GM23338 (cell line): ENCODE results near the gene TSPAN10. TPM values are rescaled to one million over a fixed set of nuclear protein-coding genes. Genes with fewer than 3 reads are reported as not detected.

ENCODE experiments used
- ATAC-seq: fragments of 200-7000 bp; cut with Tn5 transposase; 3 replicates; pipeline ENCODE4 v1.9.1; 2020
- DNase-seq: peaks from one replicate; pipeline ENCODE4 v3.0.0-alpha.2; 2015; ENCODE audit warnings: low spot score
- H2AFZ ChIP-seq: fragments of 200-600 bp; sonication (generic); 2 replicates; pipeline ENCODE4 v1.8.0; 2016; ENCODE audit warnings: antibody characterized with exemption, mild to moderate bottlenecking, moderate library complexity
- H3F3A ChIP-seq: fragments of 200-600 bp; sonication (generic); replicated peaks from 2 replicates; pipeline ENCODE4 v1.8.0; 2017; ENCODE audit warnings: antibody characterized with exemption, mixed run types, low read depth
- H3K27ac ChIP-seq: fragments of 200-600 bp; sonication (generic); 2 replicates; pipeline ENCODE4 v1.6.1; 2016; ENCODE audit warnings: low read depth
- H3K27me3 ChIP-seq: fragments of 200-600 bp; sonication (generic); 2 replicates; pipeline ENCODE4 v1.8.0; 2016; ENCODE audit warnings: mild to moderate bottlenecking, mixed run types, moderate library complexity; ENCODE audit not compliant: insufficient read depth
- H3K36me3 ChIP-seq: fragments of 200-600 bp; sonication (generic); 2 replicates; pipeline ENCODE4 v1.8.0; 2016; ENCODE audit warnings: mild to moderate bottlenecking; ENCODE audit not compliant: insufficient read depth
- H3K4me1 ChIP-seq: fragments of 200-600 bp; sonication (generic); 2 replicates; pipeline ENCODE4 v1.8.0; 2016; ENCODE audit warnings: mild to moderate bottlenecking, moderate library complexity; ENCODE audit not compliant: insufficient read depth
- H3K4me2 ChIP-seq: fragments of 200-600 bp; sonication (generic); 2 replicates; pipeline ENCODE4 v1.7.1; 2017; ENCODE audit warnings: mixed run types
- H3K4me3 ChIP-seq: fragments of 200-600 bp; sonication (generic); 2 replicates; pipeline ENCODE4 v1.6.1; 2016; ENCODE audit warnings: mixed run types
- H3K79me2 ChIP-seq: fragments of 200-600 bp; sonication (generic); replicated peaks from 2 replicates; pipeline ENCODE4 v1.8.0; 2017; ENCODE audit warnings: mild to moderate bottlenecking; ENCODE audit not compliant: insufficient read depth
- H3K9me2 ChIP-seq: fragments of 200-600 bp; sonication (generic); 2 replicates; pipeline ENCODE4 v1.8.0; 2017; ENCODE audit not compliant: insufficient read depth
- H4K20me1 ChIP-seq: fragments of 200-600 bp; sonication (generic); replicated peaks from 2 replicates; pipeline ENCODE4 v1.8.0; 2017; ENCODE audit warnings: mild to moderate bottlenecking; ENCODE audit not compliant: insufficient read depth
- H3K27ac Mint-ChIP-seq: 2 replicates; pipeline ENCODE4 v1.8.0; 2020; ENCODE audit warnings: inconsistent platforms, mild to moderate bottlenecking, moderate library complexity, mixed read lengths
- H3K27me3 Mint-ChIP-seq: 3 replicates; pipeline ENCODE4 v1.8.0; 2022; ENCODE audit warnings: low read depth, mild to moderate bottlenecking, moderate library complexity, mixed read lengths, inconsistent platforms; ENCODE audit not compliant: insufficient read depth, poor library complexity
- H3K36me3 Mint-ChIP-seq: 3 replicates; pipeline ENCODE4 v1.8.0; 2021; ENCODE audit warnings: low read depth, mild to moderate bottlenecking, inconsistent platforms, moderate library complexity, mixed read lengths
- H3K4me1 Mint-ChIP-seq: 3 replicates; pipeline ENCODE4 v1.8.0; 2020; ENCODE audit warnings: mild to moderate bottlenecking, inconsistent platforms, mixed read lengths
- H3K4me3 Mint-ChIP-seq: 3 replicates; pipeline ENCODE4 v1.8.0; 2021; ENCODE audit warnings: moderate library complexity, mild to moderate bottlenecking, inconsistent platforms, mixed read lengths
- H3K9me3 Mint-ChIP-seq: 3 replicates; pipeline ENCODE4 v1.8.0; 2020; ENCODE audit warnings: moderate library complexity, mild to moderate bottlenecking, inconsistent platforms, mixed read lengths
- EZH2 ChIP-seq: fragments of 200-600 bp; sonication (generic); IDR thresholded peaks from one replicate; pipeline ENCODE4 v1.8.0; 2017; ENCODE audit warnings: antibody characterized with exemption, mild to moderate bottlenecking, low read depth; ENCODE audit not compliant: unreplicated experiment
- JUNB ChIP-seq: IDR thresholded peaks from one replicate; pipeline ENCODE4 v1.6.1; 2016; ENCODE audit warnings: antibody characterized with exemption; ENCODE audit not compliant: unreplicated experiment
- NANOG ChIP-seq: IDR thresholded peaks from 2 replicates; pipeline ENCODE4 v1.6.1; 2016; ENCODE audit warnings: antibody characterized with exemption, borderline replicate concordance
- POLR2AphosphoS5 ChIP-seq: IDR thresholded peaks from 2 replicates; pipeline ENCODE4 v1.6.1; 2016; ENCODE audit warnings: antibody characterized with exemption, low read depth
- STAT1 ChIP-seq: IDR thresholded peaks from one replicate; pipeline ENCODE4 v1.6.1; 2016; ENCODE audit warnings: antibody characterized with exemption; ENCODE audit not compliant: unreplicated experiment
- ZNF114 ChIP-seq: fragments of 250-450 bp; sonication (Bioruptor Pico); IDR thresholded peaks from 2 replicates; pipeline ENCODE4 v1.5.0; 2020; ENCODE audit warnings: mild to moderate bottlenecking, moderate library complexity
- ZNF331 ChIP-seq: fragments of 250-450 bp; sonication (Bioruptor Pico); IDR thresholded peaks from 2 replicates; pipeline ENCODE4 v1.5.0; 2020; ENCODE audit warnings: low read depth, mild to moderate bottlenecking, moderate library complexity
- polyA plus RNA-seq: library from polyadenylated mRNA; unstranded; fragments of >200 nt; fragmentation: Nextera tagmentation; extraction: Ambion mirVana; gene quantifications from 2 replicates; pipeline ENCODE4 v1.2.1, GENCODE V29; 2016
- total RNA-seq: library from RNA; depleted of rRNA; stranded (reverse); fragments of >200 nt; shearing (Covaris generic); gene quantifications from 2 replicates; pipeline ENCODE4 v1.2.3, GENCODE V29; 2014
- TF ChIP-seq, protein P1 (sequence below): IDR thresholded peaks from one replicate; pipeline ENCODE4 v1.6.1; 2018; ENCODE audit warnings: antibody characterized with exemption; ENCODE audit not compliant: unreplicated experiment
- TF ChIP-seq, protein P2 (sequence below), 2 experiments: fragments of 200-600 bp in 1 of 2; sonication (generic) in 1 of 2; conservative IDR thresholded peaks; 2 replicates each; pipeline versions ENCODE4 v1.5.1 to v1.6.1; 2016 to 2017; ENCODE audit warnings: antibody characterized with exemption in 2 of 2, low read depth in 2 of 2, mild to moderate bottlenecking in 2 of 2, moderate library complexity in 1 of 2
- TF ChIP-seq, protein P3 (sequence below): IDR thresholded peaks from 2 replicates; pipeline ENCODE4 v1.6.1; 2016; ENCODE audit warnings: antibody characterized with exemption

TSPAN10 gene
- total and polyA plus RNA-seq, 2 experiments from 2014 or later = 0.66 to 1.2 TPM

DNA sequence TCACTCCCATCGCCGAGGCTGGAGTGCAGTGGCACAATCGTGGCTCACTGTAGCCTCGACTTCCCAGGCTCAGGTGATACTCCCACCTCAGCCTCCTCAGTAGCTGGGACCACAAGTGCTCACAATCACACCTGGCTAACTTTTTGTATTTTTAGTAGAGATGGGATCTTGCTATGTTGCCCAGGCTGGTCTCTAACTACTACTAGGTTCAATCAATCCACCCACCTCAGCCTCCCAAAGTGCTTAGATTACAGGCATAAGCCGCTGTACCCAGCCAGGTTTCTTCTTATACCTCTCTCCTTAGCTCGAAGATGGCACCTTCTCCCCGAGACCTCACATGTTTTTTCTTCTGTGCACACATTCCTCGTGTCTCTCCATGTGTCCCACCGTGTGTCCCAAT is 3.0 kb downstream of the TSPAN10 start:
- Histone ChIP-seq H4K20me1 (peaks cover 13% of the 10 kb centered on the region), H3F3A (peaks cover 10% of the 10 kb centered on the region; the same call in 1 of the 2 replicates), H3K4me3 (no peak overlapping the region), H3K27me3 (no peaks in the 10 kb centered on the region), H3K4me1 (peaks cover 7% of the 10 kb centered on the region), H3K4me2 (no peak overlapping the region), H3K79me2 (peaks cover 16% of the 10 kb centered on the region), H2AFZ (no peak overlapping the region), H3K27ac (no peak overlapping the region), H3K36me3 (no peaks in the 10 kb centered on the region), H3K9me2 (no peaks in the 10 kb centered on the region)
- Mint-ChIP-seq H3K27me3 (no peaks in the 10 kb centered on the region), H3K4me3 (no peak overlapping the region), H3K9me3 (no peaks in the 10 kb centered on the region; the same call in 1 of the 3 replicates), H3K27ac (no peak overlapping the region), H3K4me1 (peaks cover 9% of the 10 kb centered on the region), H3K36me3 (peaks cover 8% of the 10 kb centered on the region; the same call in 1 of the 3 replicates)
- TF ChIP-seq STAT1 = no peak
- TF ChIP-seq JUNB = no peak
- TF ChIP-seq, protein P1, sequence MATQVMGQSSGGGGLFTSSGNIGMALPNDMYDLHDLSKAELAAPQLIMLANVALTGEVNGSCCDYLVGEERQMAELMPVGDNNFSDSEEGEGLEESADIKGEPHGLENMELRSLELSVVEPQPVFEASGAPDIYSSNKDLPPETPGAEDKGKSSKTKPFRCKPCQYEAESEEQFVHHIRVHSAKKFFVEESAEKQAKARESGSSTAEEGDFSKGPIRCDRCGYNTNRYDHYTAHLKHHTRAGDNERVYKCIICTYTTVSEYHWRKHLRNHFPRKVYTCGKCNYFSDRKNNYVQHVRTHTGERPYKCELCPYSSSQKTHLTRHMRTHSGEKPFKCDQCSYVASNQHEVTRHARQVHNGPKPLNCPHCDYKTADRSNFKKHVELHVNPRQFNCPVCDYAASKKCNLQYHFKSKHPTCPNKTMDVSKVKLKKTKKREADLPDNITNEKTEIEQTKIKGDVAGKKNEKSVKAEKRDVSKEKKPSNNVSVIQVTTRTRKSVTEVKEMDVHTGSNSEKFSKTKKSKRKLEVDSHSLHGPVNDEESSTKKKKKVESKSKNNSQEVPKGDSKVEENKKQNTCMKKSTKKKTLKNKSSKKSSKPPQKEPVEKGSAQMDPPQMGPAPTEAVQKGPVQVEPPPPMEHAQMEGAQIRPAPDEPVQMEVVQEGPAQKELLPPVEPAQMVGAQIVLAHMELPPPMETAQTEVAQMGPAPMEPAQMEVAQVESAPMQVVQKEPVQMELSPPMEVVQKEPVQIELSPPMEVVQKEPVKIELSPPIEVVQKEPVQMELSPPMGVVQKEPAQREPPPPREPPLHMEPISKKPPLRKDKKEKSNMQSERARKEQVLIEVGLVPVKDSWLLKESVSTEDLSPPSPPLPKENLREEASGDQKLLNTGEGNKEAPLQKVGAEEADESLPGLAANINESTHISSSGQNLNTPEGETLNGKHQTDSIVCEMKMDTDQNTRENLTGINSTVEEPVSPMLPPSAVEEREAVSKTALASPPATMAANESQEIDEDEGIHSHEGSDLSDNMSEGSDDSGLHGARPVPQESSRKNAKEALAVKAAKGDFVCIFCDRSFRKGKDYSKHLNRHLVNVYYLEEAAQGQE = no peak
- TF ChIP-seq, protein P2, sequence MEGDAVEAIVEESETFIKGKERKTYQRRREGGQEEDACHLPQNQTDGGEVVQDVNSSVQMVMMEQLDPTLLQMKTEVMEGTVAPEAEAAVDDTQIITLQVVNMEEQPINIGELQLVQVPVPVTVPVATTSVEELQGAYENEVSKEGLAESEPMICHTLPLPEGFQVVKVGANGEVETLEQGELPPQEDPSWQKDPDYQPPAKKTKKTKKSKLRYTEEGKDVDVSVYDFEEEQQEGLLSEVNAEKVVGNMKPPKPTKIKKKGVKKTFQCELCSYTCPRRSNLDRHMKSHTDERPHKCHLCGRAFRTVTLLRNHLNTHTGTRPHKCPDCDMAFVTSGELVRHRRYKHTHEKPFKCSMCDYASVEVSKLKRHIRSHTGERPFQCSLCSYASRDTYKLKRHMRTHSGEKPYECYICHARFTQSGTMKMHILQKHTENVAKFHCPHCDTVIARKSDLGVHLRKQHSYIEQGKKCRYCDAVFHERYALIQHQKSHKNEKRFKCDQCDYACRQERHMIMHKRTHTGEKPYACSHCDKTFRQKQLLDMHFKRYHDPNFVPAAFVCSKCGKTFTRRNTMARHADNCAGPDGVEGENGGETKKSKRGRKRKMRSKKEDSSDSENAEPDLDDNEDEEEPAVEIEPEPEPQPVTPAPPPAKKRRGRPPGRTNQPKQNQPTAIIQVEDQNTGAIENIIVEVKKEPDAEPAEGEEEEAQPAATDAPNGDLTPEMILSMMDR (conservative IDR thresholded peaks at IDR 0.05; ENCODE audit: low read depth in 2 of 2) = no peak
- TF ChIP-seq, protein P3, sequence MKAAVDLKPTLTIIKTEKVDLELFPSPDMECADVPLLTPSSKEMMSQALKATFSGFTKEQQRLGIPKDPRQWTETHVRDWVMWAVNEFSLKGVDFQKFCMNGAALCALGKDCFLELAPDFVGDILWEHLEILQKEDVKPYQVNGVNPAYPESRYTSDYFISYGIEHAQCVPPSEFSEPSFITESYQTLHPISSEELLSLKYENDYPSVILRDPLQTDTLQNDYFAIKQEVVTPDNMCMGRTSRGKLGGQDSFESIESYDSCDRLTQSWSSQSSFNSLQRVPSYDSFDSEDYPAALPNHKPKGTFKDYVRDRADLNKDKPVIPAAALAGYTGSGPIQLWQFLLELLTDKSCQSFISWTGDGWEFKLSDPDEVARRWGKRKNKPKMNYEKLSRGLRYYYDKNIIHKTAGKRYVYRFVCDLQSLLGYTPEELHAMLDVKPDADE = no peak
- TF ChIP-seq POLR2AphosphoS5 = no peak
- no peak for TF ChIP-seq NANOG
- TF ChIP-seq ZNF331 (CRISPR knock-in tag) = no peak
- ATAC-seq (no peak), DNase-seq (no peak)

DNA sequence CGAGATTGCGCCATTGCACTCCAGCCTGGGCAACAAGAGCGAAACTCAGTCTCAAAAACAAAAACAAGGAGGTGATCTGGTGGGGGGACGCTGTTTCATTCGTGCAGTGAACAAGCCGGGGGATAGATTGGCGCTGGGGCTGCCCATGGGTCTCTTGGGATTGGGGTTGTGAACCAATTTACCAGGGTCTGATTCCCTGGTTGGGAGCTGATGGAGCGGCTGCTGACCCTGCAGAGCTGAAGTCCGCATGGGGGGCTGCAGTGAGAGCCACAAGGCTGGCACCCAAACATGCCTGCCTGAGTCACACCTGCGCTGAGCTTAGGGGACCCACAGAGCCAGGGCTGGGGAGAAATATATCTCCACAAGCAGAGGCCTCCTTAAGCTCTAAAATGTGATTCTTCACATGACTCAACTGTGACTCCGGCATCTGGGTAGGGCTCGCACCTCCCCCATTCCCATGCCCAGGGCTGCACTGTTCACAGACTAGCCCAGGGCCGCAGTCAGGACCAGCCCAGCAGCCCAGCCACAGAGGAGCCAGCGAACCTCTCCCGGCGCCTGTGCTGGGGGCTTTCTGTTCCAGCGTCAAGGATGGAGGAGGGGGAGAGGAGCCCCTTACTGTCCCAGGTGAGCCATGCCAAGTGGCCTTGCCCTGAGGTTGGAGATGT is 5.0 kb downstream of the TSPAN10 start:
- no peaks in the 10 kb centered on the region; the same call in 1 of the 3 replicates for H3K9me3 Mint-ChIP-seq
- H2AFZ ChIP-seq = no peak overlapping the region
- H3K4me3 ChIP-seq = no peak overlapping the region
- no peaks in the 10 kb centered on the region for H3K4me1 Mint-ChIP-seq
- peak; percentile 45; the same call in 2 of the 3 replicates for ATAC-seq
- H3K79me2 ChIP-seq = no peaks in the 10 kb centered on the region
- H3K9me2 ChIP-seq = no peaks in the 10 kb centered on the region
- H3K36me3 ChIP-seq = no peaks in the 10 kb centered on the region
- H4K20me1 ChIP-seq = no peaks in the 10 kb centered on the region
- no peaks in the 10 kb centered on the region for H3K36me3 Mint-ChIP-seq
- H3K27me3 ChIP-seq = peaks cover 5% of the 10 kb centered on the region
- DNase-seq = no peak
- peaks cover under 1% of the 10 kb centered on the region; the same call in 1 of the 2 replicates for H3K4me1 ChIP-seq
- H3K27ac ChIP-seq = no peak overlapping the region
- H3F3A ChIP-seq = peaks cover 11% of the 10 kb centered on the region
- H3K27ac Mint-ChIP-seq = no peak overlapping the region; the same call in 1 of the 2 replicates
- peaks cover 12% of the 10 kb centered on the region for H3K27me3 Mint-ChIP-seq
- no peak overlapping the region for H3K4me2 ChIP-seq
- no peak overlapping the region for H3K4me3 Mint-ChIP-seq
- TF ChIP-seq ZNF331 (CRISPR knock-in tag) = no peak
- no peak for TF ChIP-seq POLR2AphosphoS5
- no peak for TF ChIP-seq EZH2
- no peak for TF ChIP-seq ZNF114 (CRISPR knock-in tag)
